GM21529 (cell line): Measurements from ENCODE around the gene VTI1A.

ENCODE experiments used
- ATAC-seq: cut with Tn5 transposase; IDR thresholded peaks from one replicate; pipeline ENCODE4 v1.9.1; 2021; ENCODE audit not compliant: unreplicated experiment

Gene VTI1A

GRCh38 chr10:112628951-112629609 is 182.1 kb downstream of the VTI1A start:
- no peak for ATAC-seq

- ATAC-seq, result no peak
Measured at GRCh38 chr10:112631501-112632400, 184.7 kb downstream of the VTI1A start.

GRCh38 chr10:112634096-112634830 is 187.2 kb downstream of the VTI1A start:
- ATAC-seq, result no peak

GRCh38 chr10:112637901-112638300 is 190.9 kb downstream of the VTI1A start:
- no peak for ATAC-seq

- no peak for ATAC-seq
Measured at GRCh38 chr10:112639298-112639697, 192.3 kb downstream of the VTI1A start.

- no peak for ATAC-seq
Measured at GRCh38 chr10:112640638-112641037, 193.6 kb downstream of the VTI1A start.

- no peak for ATAC-seq
Measured at GRCh38 chr10:112643600-112644264, 196.7 kb downstream of the VTI1A start.

GRCh38 chr10:112644265-112644645 is 197.2 kb downstream of the VTI1A start:
- ATAC-seq, result no peak

- ATAC-seq, result no peak
Measured at GRCh38 chr10:112649006-112649821, 202.2 kb downstream of the VTI1A start.

GRCh38 chr10:112649822-112650152 is 202.8 kb downstream of the VTI1A start:
- ATAC-seq, result no peak

- ATAC-seq, result no peak
Measured at GRCh38 chr10:112650588-112651030, 203.6 kb downstream of the VTI1A start.

GRCh38 chr10:112653215-112653614 is 206.2 kb downstream of the VTI1A start:
- ATAC-seq, result no peak

- ATAC-seq, result no peak
Measured at GRCh38 chr10:112653851-112654250, 206.8 kb downstream of the VTI1A start.

- ATAC-seq, result no peak
Measured at GRCh38 chr10:112654794-112655193, 207.8 kb downstream of the VTI1A start.

- ATAC-seq, result no peak
Measured at GRCh38 chr10:112655722-112656121, 208.7 kb downstream of the VTI1A start.

GRCh38 chr10:112658465-112658864 is 211.4 kb downstream of the VTI1A start:
- ATAC-seq, result no peak

- ATAC-seq, result no peak
Measured at GRCh38 chr10:112658900-112659638, 212.1 kb downstream of the VTI1A start.

- no peak for ATAC-seq
Measured at GRCh38 chr10:112663234-112664125, 216.5 kb downstream of the VTI1A start.

- ATAC-seq, result no peak
Measured at GRCh38 chr10:112666094-112666493, 219.1 kb downstream of the VTI1A start.
